Fibroblast of lung (primary cell): Measurements from ENCODE around the gene UBR4.

Experiments
- EZH2 ChIP-seq: IDR thresholded peaks from 2 replicates; pipeline ENCODE4 v1.5.1; 2012; ENCODE audit warnings: low read length, control low read depth, mild to moderate bottlenecking; ENCODE audit errors: missing control alignments
- TF ChIP-seq, protein P1 (sequence below), 2 donors: IDR thresholded peaks in 1 of 2; conservative IDR thresholded peaks in 1 of 2; 1 replicate in 1 of 2; 2 replicates in 1 of 2; pipeline ENCODE4 v1.5.1; 2011 to 2012; ENCODE audit warnings: low read length in 2 of 2, control low read depth in 1 of 2, inconsistent platforms in 1 of 2, low read depth in 1 of 2, mild to moderate bottlenecking in 1 of 2

DNA sequence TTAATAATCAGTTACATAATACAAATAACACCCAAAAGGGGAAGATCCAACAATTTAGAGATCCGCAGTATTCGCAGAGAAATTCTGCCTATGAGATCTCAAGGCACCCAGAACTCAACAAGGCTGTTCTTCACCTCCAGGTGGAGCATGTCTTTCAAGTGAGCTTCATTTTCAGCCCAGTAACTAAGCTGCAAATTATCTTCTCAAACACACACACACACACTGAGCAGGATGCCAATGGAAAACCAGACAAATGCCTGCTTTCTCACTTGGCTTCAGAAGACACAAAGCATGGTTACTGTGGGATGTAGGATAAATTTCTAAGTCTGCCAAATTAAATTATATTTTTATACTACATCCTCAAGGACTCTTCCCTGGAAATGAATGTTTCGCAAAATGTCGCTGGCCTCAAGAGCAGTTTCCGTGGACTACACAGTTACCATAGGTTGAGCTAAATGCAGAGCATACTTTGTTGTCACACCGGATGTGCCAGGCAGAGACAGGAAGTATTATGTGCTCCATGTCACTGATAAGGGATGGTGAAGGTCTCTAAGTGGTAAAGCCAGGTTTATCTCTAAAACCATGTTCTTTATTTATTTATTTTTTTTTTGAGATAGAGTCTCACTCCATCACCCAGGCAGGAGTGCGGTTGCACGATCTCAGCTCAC, 30.3 kb downstream of the UBR4 start:
- TF ChIP-seq, protein P1, sequence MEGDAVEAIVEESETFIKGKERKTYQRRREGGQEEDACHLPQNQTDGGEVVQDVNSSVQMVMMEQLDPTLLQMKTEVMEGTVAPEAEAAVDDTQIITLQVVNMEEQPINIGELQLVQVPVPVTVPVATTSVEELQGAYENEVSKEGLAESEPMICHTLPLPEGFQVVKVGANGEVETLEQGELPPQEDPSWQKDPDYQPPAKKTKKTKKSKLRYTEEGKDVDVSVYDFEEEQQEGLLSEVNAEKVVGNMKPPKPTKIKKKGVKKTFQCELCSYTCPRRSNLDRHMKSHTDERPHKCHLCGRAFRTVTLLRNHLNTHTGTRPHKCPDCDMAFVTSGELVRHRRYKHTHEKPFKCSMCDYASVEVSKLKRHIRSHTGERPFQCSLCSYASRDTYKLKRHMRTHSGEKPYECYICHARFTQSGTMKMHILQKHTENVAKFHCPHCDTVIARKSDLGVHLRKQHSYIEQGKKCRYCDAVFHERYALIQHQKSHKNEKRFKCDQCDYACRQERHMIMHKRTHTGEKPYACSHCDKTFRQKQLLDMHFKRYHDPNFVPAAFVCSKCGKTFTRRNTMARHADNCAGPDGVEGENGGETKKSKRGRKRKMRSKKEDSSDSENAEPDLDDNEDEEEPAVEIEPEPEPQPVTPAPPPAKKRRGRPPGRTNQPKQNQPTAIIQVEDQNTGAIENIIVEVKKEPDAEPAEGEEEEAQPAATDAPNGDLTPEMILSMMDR (conservative IDR thresholded peaks at IDR 0.05 in 1 of 2, IDR thresholded peaks at IDR 0.05 in 1 of 2; ENCODE audit: low read depth in 1 of 2, low read length in 2 of 2) = peak; percentile 17 to 39
- TF ChIP-seq EZH2 = no peak
